ENCODE results near the gene CD200.

- TF ChIP-seq POLR2A (IDR thresholded peaks at IDR 0.05) (no peak), CTCF (IDR thresholded peaks at IDR 0.05) (no peak)
Measured at GRCh38 chr3:112364291-112364690, 31.3 kb downstream of the CD200 start.

Data from adrenal gland (tissue), 5 donors.